Measurements from ENCODE around the gene RBM24.

The RBM24 gene

GRCh38 chr6:17336425-17336824 lies 55.3 kb downstream of the RBM24 start:
- H3K27me3 ChIP-seq (ENCODE audit: low read depth, low read length): no peaks in the 10 kb centered on the region
- H3K27ac ChIP-seq (ENCODE audit: low read length): no peak overlapping the region
- H3K79me2 ChIP-seq (ENCODE audit: low read length): no peaks in the 10 kb centered on the region
- no peak overlapping the region for H3K4me2 ChIP-seq (ENCODE audit: low read length)
- TF ChIP-seq CTCF (IDR thresholded peaks at IDR 0.05; ENCODE audit: low read depth, low read length): no peak
- TF ChIP-seq EZH2phosphoT487 (IDR thresholded peaks at IDR 0.05; ENCODE audit: low read depth): no peak
- no peak overlapping the region for H3K9ac ChIP-seq (ENCODE audit: low read length)
- no peaks in the 10 kb centered on the region for H3K36me3 ChIP-seq (replicated peaks; ENCODE audit: low read depth, low read length)
- H3K4me3 ChIP-seq (ENCODE audit: low read length): no peak overlapping the region
- H3K4me1 ChIP-seq (ENCODE audit: low read length): no peaks in the 10 kb centered on the region
- no peak overlapping the region for H2AFZ ChIP-seq (ENCODE audit: low read depth, low read length)
- H4K20me1 ChIP-seq (ENCODE audit: insufficient read depth, low read length): no peaks in the 10 kb centered on the region
- H3K9me3 ChIP-seq (ENCODE audit: insufficient read depth, low read length): no peaks in the 10 kb centered on the region

GRCh38 chr6:17339308-17339670 lies 58.1 kb downstream of the RBM24 start:
- Histone ChIP-seq H3K36me3 (replicated peaks; ENCODE audit: low read depth, low read length) (no peaks in the 10 kb centered on the region), H2AFZ (ENCODE audit: low read depth, low read length) (no peak overlapping the region), H3K79me2 (ENCODE audit: low read length) (no peaks in the 10 kb centered on the region), H3K27ac (ENCODE audit: low read length) (no peak overlapping the region), H3K4me2 (ENCODE audit: low read length) (no peak overlapping the region), H3K4me3 (ENCODE audit: low read length) (no peak overlapping the region), H3K27me3 (ENCODE audit: low read depth, low read length) (no peaks in the 10 kb centered on the region), H3K9me3 (ENCODE audit: insufficient read depth, low read length) (no peaks in the 10 kb centered on the region), H4K20me1 (ENCODE audit: insufficient read depth, low read length) (no peaks in the 10 kb centered on the region), H3K9ac (ENCODE audit: low read length) (no peak overlapping the region), H3K4me1 (ENCODE audit: low read length) (no peaks in the 10 kb centered on the region)
- no peak for TF ChIP-seq EZH2phosphoT487 (IDR thresholded peaks at IDR 0.05; ENCODE audit: low read depth)
- TF ChIP-seq CTCF (IDR thresholded peaks at IDR 0.05; ENCODE audit: low read depth, low read length): no peak

GRCh38 chr6:17341117-17341805 lies 60.1 kb downstream of the RBM24 start:
- no peaks in the 10 kb centered on the region for H3K36me3 ChIP-seq (replicated peaks; ENCODE audit: low read depth, low read length)
- TF ChIP-seq EZH2phosphoT487 (IDR thresholded peaks at IDR 0.05; ENCODE audit: low read depth) (no peak), CTCF (IDR thresholded peaks at IDR 0.05; ENCODE audit: low read depth, low read length) (no peak)
- H3K4me1 ChIP-seq (ENCODE audit: low read length): no peaks in the 10 kb centered on the region
- H3K9me3 ChIP-seq (ENCODE audit: insufficient read depth, low read length): no peaks in the 10 kb centered on the region
- H3K79me2 ChIP-seq (ENCODE audit: low read length): no peaks in the 10 kb centered on the region
- no peak overlapping the region for H3K4me2 ChIP-seq (ENCODE audit: low read length)
- no peak overlapping the region for H3K9ac ChIP-seq (ENCODE audit: low read length)
- no peak overlapping the region for H3K4me3 ChIP-seq (ENCODE audit: low read length)
- no peaks in the 10 kb centered on the region for H3K27me3 ChIP-seq (ENCODE audit: low read depth, low read length)
- H3K27ac ChIP-seq (ENCODE audit: low read length): no peak overlapping the region
- no peak overlapping the region for H2AFZ ChIP-seq (ENCODE audit: low read depth, low read length)
- no peaks in the 10 kb centered on the region for H4K20me1 ChIP-seq (ENCODE audit: insufficient read depth, low read length)

GRCh38 chr6:17341891-17342290 lies 60.7 kb downstream of the RBM24 start:
- no peak overlapping the region for H2AFZ ChIP-seq (ENCODE audit: low read depth, low read length)
- no peaks in the 10 kb centered on the region for H3K27me3 ChIP-seq (ENCODE audit: low read depth, low read length)
- TF ChIP-seq CTCF (IDR thresholded peaks at IDR 0.05; ENCODE audit: low read depth, low read length) (no peak), EZH2phosphoT487 (IDR thresholded peaks at IDR 0.05; ENCODE audit: low read depth) (no peak)
- no peak overlapping the region for H3K27ac ChIP-seq (ENCODE audit: low read length)
- no peaks in the 10 kb centered on the region for H3K79me2 ChIP-seq (ENCODE audit: low read length)
- H3K9me3 ChIP-seq (ENCODE audit: insufficient read depth, low read length): no peaks in the 10 kb centered on the region
- no peaks in the 10 kb centered on the region for H3K4me1 ChIP-seq (ENCODE audit: low read length)
- no peak overlapping the region for H3K9ac ChIP-seq (ENCODE audit: low read length)
- H4K20me1 ChIP-seq (ENCODE audit: insufficient read depth, low read length): no peaks in the 10 kb centered on the region
- no peaks in the 10 kb centered on the region for H3K36me3 ChIP-seq (replicated peaks; ENCODE audit: low read depth, low read length)
- no peak overlapping the region for H3K4me2 ChIP-seq (ENCODE audit: low read length)
- H3K4me3 ChIP-seq (ENCODE audit: low read length): no peak overlapping the region
